ENCODE measurements around the gene AHNAK2.
A peak's percentile ranks its signal among the peaks of the same experiment; 100 is the strongest.
"Not testable (repeated sequence)": the region's sequence is repeated elsewhere in the genome, so short reads cannot be mapped to it uniquely, and the experiment has no call there.

Gene AHNAK2

GRCh38 chr14:104977681-104978653, at the start of gene AHNAK2:
Gene AHNAK2 (minus strand): TSS chr14:104978374. CDS start chr14:104978237, 137 bp downstream.
- TF ChIP-seq CTCF (IDR thresholded peaks at IDR 0.05; ENCODE audit: insufficient read depth, low read length, missing control alignments), result no peak
- no peak for DNase-seq (ENCODE audit: low read depth, low spot score)
- POLR2A ChIA-PET, result no interaction called here
- H3K4me3 ChIP-seq (ENCODE audit: low read depth, low read length), result peak within 1 kb of the TSS; percentile 62
- CTCF ChIA-PET, result interaction anchor here (1.3 to 11.8 kb wide), 5 partner anchors 8 to 109 kb away, joined by 3 to 383 read pairs (median 9); no protein-coding TSS in a partner anchor

GRCh38 chr14:105027718-105028117, 49.5 kb upstream of the AHNAK2 start:
- CTCF ChIA-PET, result interaction anchor here (0.8 to 17.4 kb wide), 5 partner anchors 9 to 94 kb away, joined by 3 to 211 read pairs (median 7); no protein-coding TSS in a partner anchor
- H3K4me3 ChIP-seq (ENCODE audit: low read depth, low read length); POLR2A ChIA-PET; DNase-seq (ENCODE audit: low read depth, low spot score): not testable (repeated sequence)

GRCh38 chr14:105026802-105027563, 48.8 kb upstream of the AHNAK2 start:
- no peak for DNase-seq (ENCODE audit: low read depth, low spot score)
- H3K4me3 ChIP-seq (ENCODE audit: low read depth, low read length), result no peak overlapping the region
- ChIA-PET CTCF (interaction anchor here (0.8 to 17.4 kb wide), 5 partner anchors 10 to 53 kb away, joined by 3 to 211 read pairs (median 8); no protein-coding TSS in a partner anchor), POLR2A (no interaction called here)
- no peak for TF ChIP-seq CTCF (IDR thresholded peaks at IDR 0.05; ENCODE audit: insufficient read depth, low read length, missing control alignments)

GRCh38 chr14:105026033-105026785, 48.0 kb upstream of the AHNAK2 start:
- TF ChIP-seq CTCF (IDR thresholded peaks at IDR 0.05; ENCODE audit: insufficient read depth, low read length, missing control alignments), result no peak
- CTCF ChIA-PET, result interaction anchor here (1.0 to 17.4 kb wide), 4 partner anchors 19 to 130 kb away, joined by 4 to 211 read pairs (median 7); no protein-coding TSS in a partner anchor
- no peak overlapping the region for H3K4me3 ChIP-seq (ENCODE audit: low read depth, low read length)
- no peak for DNase-seq (ENCODE audit: low read depth, low spot score)
- POLR2A ChIA-PET, result no interaction called here

- no peak overlapping the region for H3K4me3 ChIP-seq (ENCODE audit: low read depth, low read length)
- DNase-seq (ENCODE audit: low read depth, low spot score), result no peak
- ChIA-PET POLR2A (interaction anchor here (0.9 kb wide), 1 partner anchor 58 kb away, joined by 3 read pairs; no protein-coding TSS in a partner anchor), CTCF (interaction anchor here (1.0 to 17.4 kb wide), 4 partner anchors 20 to 129 kb away, joined by 4 to 211 read pairs (median 7); no protein-coding TSS in a partner anchor)
- TF ChIP-seq CTCF (IDR thresholded peaks at IDR 0.05; ENCODE audit: insufficient read depth, low read length, missing control alignments), result no peak
Observed at GRCh38 chr14:105025429-105025828, 47.3 kb upstream of the AHNAK2 start.
